Natural killer cell (primary cell): Measurements from ENCODE around the gene LRP4. TPM values are rescaled to one million over a fixed set of nuclear protein-coding genes. Genes with fewer than 3 reads are reported as not detected.
A peak's percentile ranks its signal among the peaks of the same experiment; 100 is the strongest.

Experiments
- ATAC-seq, 3 donors: fragments of 150-1000 bp in 2 of 3; fragments of 200-7000 bp in 1 of 3; cut with Tn5 transposase; 1 replicate in 1 of 3; 2 replicates in 2 of 3; pipeline ENCODE4 v1.10.0; 2021; ENCODE audit warnings: mild to moderate bottlenecking in 2 of 3, moderate library complexity in 2 of 3
- DNase-seq, 2 donors: peaks; one replicate each; pipeline versions ENCODE4 v3.0.0 to v3.0.0-alpha.2; 2013 to 2021; ENCODE audit warnings: mixed read lengths in 1 of 2
- H3K27ac ChIP-seq: one replicate; pipeline ENCODE4 v1.5.1; 2013; ENCODE audit warnings: mild to moderate bottlenecking, low read length
- H3K27me3 ChIP-seq: one replicate; pipeline ENCODE4 v1.6.1; 2013; ENCODE audit warnings: low read length; ENCODE audit not compliant: control insufficient read depth, insufficient read depth
- H3K36me3 ChIP-seq: one replicate; pipeline ENCODE4 v1.6.1; 2013; ENCODE audit warnings: low read length; ENCODE audit not compliant: control insufficient read depth, insufficient read depth
- H3K4me1 ChIP-seq: one replicate; pipeline ENCODE4 v1.6.1; 2013; ENCODE audit warnings: low read length; ENCODE audit not compliant: control insufficient read depth, insufficient read depth
- H3K4me3 ChIP-seq: one replicate; pipeline ENCODE4 v1.5.1; 2013; ENCODE audit warnings: low read length
- H3K9me3 ChIP-seq: one replicate; pipeline ENCODE4 v1.6.1; 2013; ENCODE audit warnings: low read length; ENCODE audit not compliant: control insufficient read depth, insufficient read depth
- H3K27ac Mint-ChIP-seq, 2 donors: one replicate each; pipeline ENCODE4 v1.8.0; 2022; ENCODE audit warnings: mild to moderate bottlenecking in 2 of 2, mixed read lengths in 2 of 2, moderate library complexity in 1 of 2
- H3K27me3 Mint-ChIP-seq, 2 donors: one replicate each; pipeline ENCODE4 v1.8.0; 2022; ENCODE audit warnings: low read depth in 2 of 2, mixed read lengths in 2 of 2
- H3K36me3 Mint-ChIP-seq: one replicate; pipeline ENCODE4 v1.8.0; 2022; ENCODE audit warnings: mixed read lengths
- H3K4me1 Mint-ChIP-seq, 2 donors: one replicate each; pipeline ENCODE4 v1.8.0; 2022; ENCODE audit warnings: mixed read lengths in 2 of 2
- H3K4me3 Mint-ChIP-seq: one replicate; pipeline ENCODE4 v1.8.0; 2022; ENCODE audit warnings: mild to moderate bottlenecking, moderate library complexity, mixed read lengths
- H3K9me3 Mint-ChIP-seq, 2 donors: one replicate each; pipeline ENCODE4 v1.8.0; 2022; ENCODE audit warnings: mixed read lengths in 2 of 2
- CTCF ChIP-seq: fragments of 200-600 bp; IDR thresholded peaks from one replicate; pipeline ENCODE4 v1.8.0; 2022; ENCODE audit warnings: antibody characterized with exemption
- WGBS: methylation state at CpG from one replicate; pipeline ENCODE4 v1.1.7; 2013; ENCODE audit warnings: missing lambda C conversion rate; ENCODE audit not compliant: insufficient coverage; 5-methylcytosine and 5-hydroxymethylcytosine counted together
- intact Hi-C: fragments of 100-400 bp; cut with micrococcal nuclease; formaldehyde crosslinking; loops from one replicate; pipeline ENCODE4 v1.14.2; 2022
- total RNA-seq, 4 donors: library from RNA; stranded (reverse); fragments of 120-200 nt in 1 of 4; gene quantifications; one replicate each; pipeline versions ENCODE4 v1.2.3 to v1.2.4, GENCODE V29; 2013 to 2022

Gene LRP4
- total RNA-seq, 3 donors from 2014 or later (not counting 1 experiment from before 2014, with no cell fraction given): not detected

DNA sequence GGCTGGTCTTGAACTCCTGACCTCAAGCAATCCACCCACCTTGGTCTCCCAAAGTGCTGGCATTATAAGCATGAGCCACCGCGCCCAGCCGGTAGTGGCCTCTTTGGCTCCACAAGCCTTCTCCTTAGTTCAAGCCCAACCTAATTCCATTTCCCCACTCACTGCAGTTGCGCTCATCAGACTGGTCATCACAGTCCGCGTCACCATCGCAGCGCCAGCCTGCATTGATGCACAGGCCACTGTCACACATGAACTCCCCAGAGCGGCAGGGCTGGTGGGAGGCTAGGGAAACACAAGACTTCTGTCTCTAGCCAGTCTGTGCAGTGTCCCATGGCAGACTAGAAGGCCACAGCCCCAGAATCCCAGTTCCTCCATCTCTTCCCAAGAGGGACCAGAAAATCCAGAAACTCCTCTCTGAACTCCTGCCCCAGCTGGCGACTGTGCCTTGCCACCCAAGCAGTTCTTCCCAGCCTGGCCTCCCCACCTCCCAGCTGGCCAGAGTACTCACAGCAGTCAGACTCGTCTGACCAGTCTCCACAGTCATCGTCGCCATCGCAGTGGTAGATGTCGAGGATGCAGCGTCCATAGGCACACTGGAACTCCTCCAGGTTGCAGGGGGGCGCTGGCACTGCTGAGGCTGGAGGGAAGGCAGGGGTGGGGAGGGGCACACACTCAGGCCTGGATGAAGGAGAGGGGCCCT, 19.8 kb downstream of the LRP4 start:
- Histone ChIP-seq H3K36me3 (no peaks in the 10 kb centered on the region), H3K4me1 (no peaks in the 10 kb centered on the region), H3K27me3 (no peaks in the 10 kb centered on the region), H3K27ac (no peak overlapping the region), H3K9me3 (no peaks in the 10 kb centered on the region), H3K4me3 (no peak overlapping the region)
- no peaks in the 10 kb centered on the region for H3K36me3 Mint-ChIP-seq
- H3K4me3 Mint-ChIP-seq: no peak overlapping the region
- 91% methylated on average over 17 of the region's 17 CpGs for WGBS
- ATAC-seq (no peak), DNase-seq (no peak)
- no peaks in the 10 kb centered on the region for H3K27me3 Mint-ChIP-seq
- intact Hi-C loops: no loop called here
- no peaks in the 10 kb centered on the region for H3K4me1 Mint-ChIP-seq
- no peak for TF ChIP-seq CTCF
- H3K9me3 Mint-ChIP-seq: no peaks in the 10 kb centered on the region
- no peak overlapping the region for H3K27ac Mint-ChIP-seq

- Histone ChIP-seq H3K27me3 (no peaks in the 10 kb centered on the region), H3K9me3 (no peaks in the 10 kb centered on the region), H3K4me1 (no peaks in the 10 kb centered on the region), H3K36me3 (no peaks in the 10 kb centered on the region), H3K27ac (no peak overlapping the region), H3K4me3 (no peak overlapping the region)
- Mint-ChIP-seq H3K36me3 (no peaks in the 10 kb centered on the region), H3K4me3 (no peak overlapping the region), H3K9me3 (no peaks in the 10 kb centered on the region), H3K4me1 (no peaks in the 10 kb centered on the region), H3K27me3 (no peaks in the 10 kb centered on the region), H3K27ac (no peak overlapping the region)
- peak in 1 of 2 donors; percentile 34 for DNase-seq
- intact Hi-C loops: no loop called here
- 96% methylated on average over 9 of the region's 10 CpGs for WGBS
- no peak for TF ChIP-seq CTCF
- ATAC-seq: peak in 2 of 3 donors; percentile 34 to 46
Measured at GRCh38 chr11:46896719-46897406, 21.5 kb downstream of the LRP4 start.

DNA sequence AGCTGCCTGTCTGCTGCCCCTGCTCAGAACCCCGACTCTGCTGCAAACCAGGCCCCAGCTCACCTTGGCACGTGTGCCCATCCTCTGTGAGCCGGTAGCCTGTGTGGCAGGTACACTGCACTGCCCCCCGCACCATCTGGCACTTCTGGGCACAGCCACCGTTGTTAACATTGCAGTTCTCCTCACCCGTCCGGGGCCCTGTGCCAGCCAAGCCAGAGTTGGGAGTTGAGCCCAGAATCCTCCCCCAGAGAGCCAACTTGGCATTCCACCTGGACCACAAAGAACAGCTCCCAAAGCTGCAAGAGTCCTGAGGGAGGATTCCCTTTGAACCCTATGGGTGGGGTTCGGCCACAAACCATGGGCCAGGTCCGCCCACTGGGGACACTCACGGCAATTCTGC, 22.5 kb downstream of the LRP4 start:
- H3K36me3 ChIP-seq: no peaks in the 10 kb centered on the region
- H3K4me1 ChIP-seq: no peaks in the 10 kb centered on the region
- Mint-ChIP-seq H3K4me1 (no peaks in the 10 kb centered on the region), H3K27me3 (no peaks in the 10 kb centered on the region), H3K4me3 (no peak overlapping the region), H3K9me3 (no peaks in the 10 kb centered on the region), H3K27ac (no peak overlapping the region), H3K36me3 (no peaks in the 10 kb centered on the region)
- DNase-seq: no peak
- ATAC-seq: no peak
- no peak overlapping the region for H3K4me3 ChIP-seq
- H3K27ac ChIP-seq: no peak overlapping the region
- intact Hi-C loops: no loop called here
- no peaks in the 10 kb centered on the region for H3K9me3 ChIP-seq
- no peaks in the 10 kb centered on the region for H3K27me3 ChIP-seq
- TF ChIP-seq CTCF: no peak
- 92% methylated on average over 10 of the region's 10 CpGs for WGBS
